Measurements from ENCODE around the gene AGAP2.

AGAP2 gene

DNA sequence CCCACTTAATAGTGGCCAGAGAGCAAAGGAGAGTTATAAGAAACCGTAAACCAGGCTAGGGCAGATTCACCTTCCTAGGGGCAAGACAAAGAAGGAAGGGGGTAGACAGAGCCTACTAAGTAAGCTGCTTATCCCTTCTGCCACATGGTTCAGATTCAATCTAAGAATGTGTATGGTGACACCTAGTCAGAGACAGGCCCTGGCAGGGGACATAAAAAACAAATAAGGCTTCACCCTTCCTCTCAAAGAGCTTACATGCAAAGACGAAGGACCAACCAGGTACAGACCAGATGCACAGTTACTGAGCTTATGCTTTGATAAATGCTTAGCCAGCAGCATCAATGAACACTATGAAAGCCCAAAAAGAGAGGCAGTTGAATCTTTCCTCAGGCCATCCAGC lies 23.9 kb upstream of the AGAP2 start:
- DNase-seq (ENCODE audit: extremely low read depth, insufficient read length), result no peak
- peaks cover 8% of the 10 kb centered on the region for H3K36me3 ChIP-seq (ENCODE audit: control insufficient read depth, insufficient read depth, low read length)
- no peak overlapping the region for H3K4me3 ChIP-seq (replicated peaks; ENCODE audit: low read depth, low read length)
- no peaks in the 10 kb centered on the region; the same call in 1 of the 2 replicates for H3K27me3 ChIP-seq (replicated peaks; ENCODE audit: control insufficient read depth, insufficient read depth, low read length)
- TF ChIP-seq, protein P1, sequence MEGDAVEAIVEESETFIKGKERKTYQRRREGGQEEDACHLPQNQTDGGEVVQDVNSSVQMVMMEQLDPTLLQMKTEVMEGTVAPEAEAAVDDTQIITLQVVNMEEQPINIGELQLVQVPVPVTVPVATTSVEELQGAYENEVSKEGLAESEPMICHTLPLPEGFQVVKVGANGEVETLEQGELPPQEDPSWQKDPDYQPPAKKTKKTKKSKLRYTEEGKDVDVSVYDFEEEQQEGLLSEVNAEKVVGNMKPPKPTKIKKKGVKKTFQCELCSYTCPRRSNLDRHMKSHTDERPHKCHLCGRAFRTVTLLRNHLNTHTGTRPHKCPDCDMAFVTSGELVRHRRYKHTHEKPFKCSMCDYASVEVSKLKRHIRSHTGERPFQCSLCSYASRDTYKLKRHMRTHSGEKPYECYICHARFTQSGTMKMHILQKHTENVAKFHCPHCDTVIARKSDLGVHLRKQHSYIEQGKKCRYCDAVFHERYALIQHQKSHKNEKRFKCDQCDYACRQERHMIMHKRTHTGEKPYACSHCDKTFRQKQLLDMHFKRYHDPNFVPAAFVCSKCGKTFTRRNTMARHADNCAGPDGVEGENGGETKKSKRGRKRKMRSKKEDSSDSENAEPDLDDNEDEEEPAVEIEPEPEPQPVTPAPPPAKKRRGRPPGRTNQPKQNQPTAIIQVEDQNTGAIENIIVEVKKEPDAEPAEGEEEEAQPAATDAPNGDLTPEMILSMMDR (IDR thresholded peaks at IDR 0.05; ENCODE audit: insufficient read depth, low read length, poor library complexity, severe bottlenecking), result no peak

DNA sequence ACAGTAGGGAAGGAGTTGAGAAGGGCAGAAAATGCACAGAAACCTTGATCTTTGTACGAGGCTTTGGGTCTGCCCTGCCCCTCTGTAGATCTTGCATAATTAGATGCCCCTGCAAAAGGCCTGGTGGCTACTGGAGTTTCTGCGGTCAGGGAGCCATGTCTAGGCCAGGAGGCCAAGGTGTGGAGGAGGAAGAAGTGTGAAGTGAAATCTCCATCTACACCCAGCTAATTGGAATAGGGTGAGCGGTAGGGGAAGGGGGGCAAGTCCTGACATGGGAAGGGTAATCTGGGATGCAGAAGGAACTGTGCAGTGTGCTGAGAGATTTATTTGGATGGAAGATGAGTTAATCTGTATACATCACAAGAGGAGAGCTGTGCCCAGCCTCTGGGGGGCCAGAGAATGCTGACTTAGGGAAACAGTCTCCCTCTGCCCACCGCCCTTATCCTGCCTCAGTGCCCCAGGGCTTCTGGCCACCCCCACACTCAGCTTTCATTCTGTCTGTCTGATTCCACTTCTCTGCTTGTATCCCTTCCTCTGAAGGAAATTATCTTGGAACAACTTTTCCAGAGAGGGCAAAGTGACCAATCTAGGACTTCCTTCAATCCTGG lies 23.0 kb upstream of the AGAP2 start:
- TF ChIP-seq, protein P1 (IDR thresholded peaks at IDR 0.05; ENCODE audit: insufficient read depth, low read length, poor library complexity, severe bottlenecking), result no peak
- Histone ChIP-seq H3K27me3 (replicated peaks; ENCODE audit: control insufficient read depth, insufficient read depth, low read length) (no peaks in the 10 kb centered on the region; the same call in 1 of the 2 replicates), H3K36me3 (ENCODE audit: control insufficient read depth, insufficient read depth, low read length) (peaks cover 8% of the 10 kb centered on the region), H3K4me3 (replicated peaks; ENCODE audit: low read depth, low read length) (no peak overlapping the region)
- no peak for DNase-seq (ENCODE audit: extremely low read depth, insufficient read length)

DNA sequence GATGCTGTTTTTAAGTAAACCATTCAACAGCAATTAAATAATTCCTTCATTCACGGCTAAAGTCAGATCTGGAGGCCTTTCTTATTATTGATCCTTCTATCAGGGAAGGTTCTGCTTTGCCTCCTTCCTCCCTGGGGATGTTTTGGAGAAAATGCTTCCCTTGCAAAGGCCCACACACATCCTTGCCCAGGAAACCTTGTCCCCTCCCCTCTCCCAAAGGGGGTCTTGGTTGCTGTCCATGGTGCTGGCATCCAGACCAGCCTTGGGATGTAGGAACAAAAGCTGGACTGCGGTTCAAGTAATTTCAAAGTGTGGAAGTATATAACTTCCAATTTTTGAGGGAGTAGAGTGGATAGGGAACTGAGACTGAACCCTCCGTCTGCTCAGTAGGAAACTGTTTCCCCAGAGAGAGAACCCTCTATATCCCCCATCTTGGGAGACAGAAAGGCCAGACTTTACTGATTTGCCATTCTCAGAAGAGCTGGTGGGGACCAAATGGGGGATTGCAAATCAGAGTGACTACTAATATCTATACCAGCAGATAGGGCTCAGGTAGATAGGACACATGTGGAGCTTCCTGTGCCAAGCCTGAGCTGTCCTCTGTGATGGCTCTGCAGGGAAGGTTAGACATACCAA lies 21.9 kb upstream of the AGAP2 start:
- peaks cover 8% of the 10 kb centered on the region for H3K36me3 ChIP-seq (ENCODE audit: control insufficient read depth, insufficient read depth, low read length)
- H3K27me3 ChIP-seq (replicated peaks; ENCODE audit: control insufficient read depth, insufficient read depth, low read length), result no peaks in the 10 kb centered on the region; the same call in 1 of the 2 replicates
- H3K4me3 ChIP-seq (replicated peaks; ENCODE audit: low read depth, low read length), result no peak overlapping the region
- TF ChIP-seq, protein P1 (IDR thresholded peaks at IDR 0.05; ENCODE audit: insufficient read depth, low read length, poor library complexity, severe bottlenecking), result no peak
- no peak for DNase-seq (ENCODE audit: extremely low read depth, insufficient read length)

DNA sequence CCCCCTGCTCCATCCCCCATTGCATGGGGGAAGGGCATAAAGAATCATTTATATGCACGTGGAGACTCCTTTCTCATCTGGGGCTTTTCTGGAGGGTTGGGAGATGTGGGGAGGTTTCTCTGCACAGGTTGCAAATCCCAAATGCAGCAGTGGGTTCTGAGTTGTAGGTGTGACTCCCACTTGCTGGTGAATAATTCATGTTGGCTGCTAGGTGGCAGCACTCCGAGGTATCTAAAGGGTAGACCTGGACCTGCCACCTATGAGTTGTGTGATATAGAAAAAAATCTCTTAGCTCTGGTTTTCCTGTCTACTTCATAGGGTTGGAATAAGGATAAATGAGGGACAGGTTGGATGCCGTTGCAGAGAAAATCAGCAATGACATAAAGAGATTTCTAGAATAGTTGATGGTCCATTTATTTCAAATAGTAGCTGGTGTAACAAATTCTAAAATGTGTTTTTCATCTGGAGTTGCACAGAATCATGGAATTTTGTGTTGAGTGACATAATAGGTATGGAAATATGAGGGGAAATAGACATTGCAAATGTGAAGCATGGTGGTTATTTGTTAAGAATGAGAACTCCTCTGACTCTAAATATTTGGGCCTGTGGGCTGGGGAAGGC lies 20.9 kb upstream of the AGAP2 start:
- no peak overlapping the region for H3K4me3 ChIP-seq (replicated peaks; ENCODE audit: low read depth, low read length)
- H3K36me3 ChIP-seq (ENCODE audit: control insufficient read depth, insufficient read depth, low read length), result peaks cover 8% of the 10 kb centered on the region
- DNase-seq (ENCODE audit: extremely low read depth, insufficient read length), result no peak
- H3K27me3 ChIP-seq (replicated peaks; ENCODE audit: control insufficient read depth, insufficient read depth, low read length), result no peaks in the 10 kb centered on the region
- TF ChIP-seq, protein P1 (IDR thresholded peaks at IDR 0.05; ENCODE audit: insufficient read depth, low read length, poor library complexity, severe bottlenecking), result peak; percentile 72

DNA sequence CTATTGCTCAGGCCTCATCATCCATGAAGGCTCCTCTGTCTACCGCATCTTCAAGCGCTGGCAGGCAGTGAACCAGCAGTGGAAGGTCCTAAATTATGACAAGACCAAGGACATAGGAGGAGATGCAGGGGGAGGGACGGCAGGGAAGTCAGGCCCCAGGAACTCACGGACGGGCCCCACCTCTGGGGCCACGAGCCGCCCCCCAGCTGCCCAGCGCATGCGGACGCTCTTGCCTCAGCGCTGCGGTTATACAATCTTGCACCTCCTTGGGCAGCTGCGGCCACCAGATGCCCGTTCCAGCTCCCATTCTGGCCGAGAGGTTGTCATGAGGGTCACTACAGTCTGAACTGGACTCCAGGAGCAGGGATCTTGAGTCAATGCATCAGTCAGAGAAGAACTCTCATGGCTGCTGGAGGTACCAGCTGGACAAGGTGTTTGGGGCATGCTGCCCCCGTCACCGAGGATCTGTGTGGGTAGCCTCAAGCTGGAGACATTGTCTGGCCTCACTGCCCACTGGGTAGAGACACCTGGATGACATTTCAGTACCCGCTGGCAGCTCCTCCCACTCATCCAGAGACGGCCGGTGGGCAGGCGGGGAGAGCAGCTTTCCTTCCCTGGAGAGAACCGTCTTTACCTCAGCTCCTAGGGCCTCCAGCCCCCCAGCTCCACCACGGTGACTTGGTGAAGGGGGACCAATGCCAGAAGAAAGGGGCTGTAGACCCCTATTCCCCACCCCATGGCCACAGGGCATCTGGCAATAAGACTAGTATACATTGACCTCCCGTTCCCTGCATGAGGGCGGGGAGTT lies 20.2 kb upstream of the AGAP2 start:
- Histone ChIP-seq H3K27me3 (replicated peaks; ENCODE audit: control insufficient read depth, insufficient read depth, low read length) (no peaks in the 10 kb centered on the region), H3K4me3 (replicated peaks; ENCODE audit: low read depth, low read length) (no peak overlapping the region), H3K36me3 (ENCODE audit: control insufficient read depth, insufficient read depth, low read length) (peaks cover 8% of the 10 kb centered on the region)
- TF ChIP-seq, protein P1 (IDR thresholded peaks at IDR 0.05; ENCODE audit: insufficient read depth, low read length, poor library complexity, severe bottlenecking), result no peak
- DNase-seq (ENCODE audit: extremely low read depth, insufficient read length), result no peak

Measured in GM06990 (cell line).